ENCODE measurements around the gene MARCHF9.

MARCHF9 gene

GRCh38 chr12:57753756-57754337 lies 1.1 kb upstream of the MARCHF9 start:
- no peak for DNase-seq (ENCODE audit: low read depth in 2 of 2, low spot score in 1 of 2)

GRCh38 chr12:57755194-57755453 lies 221 bp downstream of the MARCHF9 start:
- DNase-seq (ENCODE audit: low read depth in 2 of 2, low spot score in 1 of 2) = no peak

- DNase-seq (ENCODE audit: low read depth in 2 of 2, low spot score in 1 of 2) = no peak
These were observed 810 bp downstream of the MARCHF9 start for GRCh38 chr12:57755454-57756372.

- no peak for DNase-seq (ENCODE audit: low read depth in 2 of 2, low spot score in 1 of 2)
These were observed 1.8 kb downstream of the MARCHF9 start for GRCh38 chr12:57756406-57757341.

- no peak for DNase-seq (ENCODE audit: low read depth in 2 of 2, low spot score in 1 of 2)
These were observed 2.9 kb downstream of the MARCHF9 start for GRCh38 chr12:57757771-57758170.

- no peak for DNase-seq (ENCODE audit: low read depth in 2 of 2, low spot score in 1 of 2)
These were observed 3.9 kb downstream of the MARCHF9 start for GRCh38 chr12:57758552-57759359.

GRCh38 chr12:57759360-57759980 lies 4.6 kb downstream of the MARCHF9 start:
- DNase-seq (ENCODE audit: low read depth in 2 of 2, low spot score in 1 of 2) = no peak

GRCh38 chr12:57760347-57760982 lies 5.6 kb downstream of the MARCHF9 start:
- no peak for DNase-seq (ENCODE audit: low read depth in 2 of 2, low spot score in 1 of 2)

- DNase-seq (ENCODE audit: low read depth in 2 of 2, low spot score in 1 of 2) = no peak
These were observed 6.6 kb downstream of the MARCHF9 start for GRCh38 chr12:57761391-57761998.

GRCh38 chr12:57762463-57762862 lies 7.6 kb downstream of the MARCHF9 start:
- no peak for DNase-seq (ENCODE audit: low read depth in 2 of 2, low spot score in 1 of 2)

- DNase-seq (ENCODE audit: low read depth in 2 of 2, low spot score in 1 of 2) = no peak
These were observed 9.2 kb downstream of the MARCHF9 start for GRCh38 chr12:57763881-57764661.

GRCh38 chr12:57764662-57765002 lies 9.7 kb downstream of the MARCHF9 start:
- no peak for DNase-seq (ENCODE audit: low read depth in 2 of 2, low spot score in 1 of 2)

GRCh38 chr12:57765003-57765697 lies 10.2 kb downstream of the MARCHF9 start:
- DNase-seq (ENCODE audit: low read depth in 2 of 2, low spot score in 1 of 2) = no peak

GRCh38 chr12:57765698-57766463 lies 11.0 kb downstream of the MARCHF9 start:
- no peak for DNase-seq (ENCODE audit: low read depth in 2 of 2, low spot score in 1 of 2)

- no peak for DNase-seq (ENCODE audit: low read depth in 2 of 2, low spot score in 1 of 2)
These were observed 11.8 kb downstream of the MARCHF9 start, which contains the start of gene CYP27B1 for GRCh38 chr12:57766464-57767304. Gene CYP27B1, minus strand, starts transcription at chr12:57767078. Its CDS starts 37 bp downstream, at chr12:57767041.

- DNase-seq (ENCODE audit: low read depth in 2 of 2, low spot score in 1 of 2) = no peak
These were observed 12.4 kb downstream of the MARCHF9 start for GRCh38 chr12:57767305-57767698.

GRCh38 chr12:57767876-57768275 lies 13.0 kb downstream of the MARCHF9 start:
- DNase-seq (ENCODE audit: low read depth in 2 of 2, low spot score in 1 of 2) = no peak
